H1 (cell line): ENCODE measurements around the gene SHANK2. TPM values are rescaled to one million over a fixed set of nuclear protein-coding genes. Genes with fewer than 3 reads are reported as not detected.

Experiments
- BRCA1 ChIP-seq: IDR thresholded peaks from 2 replicates; pipeline ENCODE4 v1.6.1; 2012; ENCODE audit warnings: low read depth, low read length, improper control_type of control experiment
- CHD1 ChIP-seq: IDR thresholded peaks from 2 replicates; pipeline ENCODE4 v1.6.1; 2012; ENCODE audit warnings: low read depth, low read length, improper control_type of control experiment
- CHD7 ChIP-seq: fragments of 300-600 bp; sonication (generic); IDR thresholded peaks from 2 replicates; pipeline ENCODE4 v1.7.1; 2012; ENCODE audit warnings: low read length, moderate library complexity, mild to moderate bottlenecking, inconsistent platforms; ENCODE audit not compliant: insufficient replicate concordance
- EP300 ChIP-seq, 2 experiments: IDR thresholded peaks; 1 replicate in 1 of 2; 2 replicates in 1 of 2; pipeline ENCODE4 v1.6.1; 2011 to 2012; ENCODE audit warnings: low read depth in 2 of 2, low read length in 2 of 2, mild to moderate bottlenecking in 2 of 2, borderline replicate concordance in 1 of 2, inconsistent platforms in 1 of 2, moderate library complexity in 1 of 2
- HDAC2 ChIP-seq, 2 experiments: fragments of 300-600 bp in 1 of 2; sonication (generic) in 1 of 2; IDR thresholded peaks; 2 replicates each; pipeline ENCODE4 v1.6.1; 2011 to 2012; ENCODE audit warnings: low read depth in 2 of 2, low read length in 2 of 2, mild to moderate bottlenecking in 2 of 2, moderate library complexity in 2 of 2, borderline replicate concordance in 1 of 2, inconsistent platforms in 1 of 2
- JUND ChIP-seq: IDR thresholded peaks from 2 replicates; pipeline ENCODE4 v1.6.1; 2011; ENCODE audit warnings: mild to moderate bottlenecking, improper control_type of control experiment, low read length
- SP1 ChIP-seq: IDR thresholded peaks from 2 replicates; pipeline ENCODE4 v1.6.1; 2011; ENCODE audit warnings: low read depth, low read length
- TCF12 ChIP-seq: IDR thresholded peaks from 2 replicates; pipeline ENCODE4 v1.6.1; 2011; ENCODE audit warnings: low read depth, mild to moderate bottlenecking, low read length
- polyA plus RNA-seq, 7 experiments: library from polyadenylated mRNA; depleted of rRNA in 3 of 7; stranded (reverse) in 5 of 7; unstranded in 2 of 7; fragments of >200 nt in 5 of 7; fragments of 200-250 nt in 2 of 7; gene quantifications; 1 replicate in 5 of 7; 2 replicates in 1 of 7; 4 replicates in 1 of 7; pipeline versions ENCODE4 v1.2.1 to v1.2.3, GENCODE V29; 2011 to 2013; ENCODE audit warnings: missing spikeins in 2 of 7, mixed read lengths in 2 of 7
- total RNA-seq: library from RNA; stranded (reverse); fragmentation: NEBNext Ultra II Directional; extraction: Animal tissue kit (Norgen Biotek cat#: 25700); gene quantifications from 2 replicates; pipeline ENCODE4 v1.2.1, GENCODE V29; 2021
- TF ChIP-seq, protein P1 (sequence below): IDR thresholded peaks from 2 replicates; pipeline ENCODE4 v1.6.1; 2011; ENCODE audit warnings: low read length, improper control_type of control experiment

SHANK2 gene
- total and polyA plus RNA-seq, 2 of the 8 experiments (the other 6 are each of a cell fraction or from before 2014, with no cell fraction given): 10.1 to 54.2 TPM

GRCh38 chr11:71247551-71248250 lies 4.7 kb downstream of the SHANK2 start (continued):
- TF ChIP-seq CHD7: no peak
- TF ChIP-seq JUND: no peak
- no peak for TF ChIP-seq HDAC2 (IDR thresholded peaks at IDR 0.05; ENCODE audit: borderline replicate concordance in 1 of 2, low read depth in 2 of 2, low read length in 2 of 2)
- no peak for TF ChIP-seq BRCA1
- TF ChIP-seq SP1: no peak
- TF ChIP-seq, protein P1, sequence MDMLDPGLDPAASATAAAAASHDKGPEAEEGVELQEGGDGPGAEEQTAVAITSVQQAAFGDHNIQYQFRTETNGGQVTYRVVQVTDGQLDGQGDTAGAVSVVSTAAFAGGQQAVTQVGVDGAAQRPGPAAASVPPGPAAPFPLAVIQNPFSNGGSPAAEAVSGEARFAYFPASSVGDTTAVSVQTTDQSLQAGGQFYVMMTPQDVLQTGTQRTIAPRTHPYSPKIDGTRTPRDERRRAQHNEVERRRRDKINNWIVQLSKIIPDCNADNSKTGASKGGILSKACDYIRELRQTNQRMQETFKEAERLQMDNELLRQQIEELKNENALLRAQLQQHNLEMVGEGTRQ: no peak
- 0 out of 2 replicates have a peak, but pooled peaks have one; percentile 6 for TF ChIP-seq TCF12
- no peak for TF ChIP-seq CHD1
- TF ChIP-seq EP300 (IDR thresholded peaks at IDR 0.05; ENCODE audit: borderline replicate concordance in 1 of 2, low read depth in 2 of 2, low read length in 2 of 2): no peak
